GM18519 (cell line): ENCODE results near the gene KCNIP4.

Experiments
- ATAC-seq: cut with Tn5 transposase; IDR thresholded peaks from one replicate; pipeline ENCODE4 v1.9.1; 2021; ENCODE audit warnings: mild to moderate bottlenecking, moderate library complexity; ENCODE audit not compliant: unreplicated experiment, low FRiP score

The KCNIP4 gene

GRCh38 chr4:21769404-21770147, 179.0 kb downstream of the KCNIP4 start:
- no peak for ATAC-seq

GRCh38 chr4:21768349-21769310, 179.9 kb downstream of the KCNIP4 start:
- peak; percentile 60 for ATAC-seq

DNA sequence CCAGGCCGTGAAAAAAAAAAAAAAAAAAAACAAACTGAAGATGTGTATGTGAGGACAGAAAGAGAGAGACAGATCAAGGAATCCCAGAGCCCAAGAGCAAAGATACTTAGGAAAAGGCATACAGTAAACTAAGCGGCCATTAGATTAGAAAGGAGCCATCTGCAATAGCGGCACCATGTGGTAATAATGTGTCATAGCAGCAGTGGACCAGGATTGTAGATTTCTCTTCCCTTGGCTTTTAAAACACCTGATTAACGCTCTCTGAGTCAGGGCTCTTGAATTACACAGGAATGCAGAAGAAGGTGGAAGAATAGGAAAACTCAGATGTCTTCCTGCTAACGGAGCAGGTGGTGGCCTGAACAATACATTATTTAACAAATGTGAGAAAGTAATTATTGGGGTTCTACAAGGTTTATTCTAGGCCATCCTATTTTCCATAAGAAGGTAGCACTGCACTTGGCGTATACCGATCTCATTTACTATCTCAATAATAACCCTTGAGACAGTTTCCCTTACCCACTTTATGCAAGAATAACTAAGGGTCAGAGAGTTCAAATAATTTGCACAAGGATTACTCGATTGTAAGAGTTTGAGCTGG, 182.7 kb downstream of the KCNIP4 start:
- ATAC-seq: peak; percentile 61

DNA sequence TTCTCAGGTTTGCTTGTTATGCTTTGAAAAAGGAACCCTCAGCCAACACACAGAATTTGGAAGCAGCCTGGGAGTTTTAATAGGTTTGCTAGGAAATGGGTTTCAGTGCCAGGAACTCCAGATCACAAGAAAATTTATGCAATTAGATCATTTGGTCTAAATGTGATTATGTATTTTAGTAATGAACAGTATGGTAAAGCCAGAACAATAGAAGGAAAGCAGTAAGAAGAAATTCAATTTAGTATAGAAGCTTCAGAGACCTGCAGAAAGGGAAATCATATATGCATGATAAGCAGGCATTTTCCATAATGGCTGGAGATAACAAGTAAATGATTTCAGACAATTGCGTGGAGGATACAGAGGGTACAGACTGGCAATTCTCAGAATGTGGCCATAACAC, 184.7 kb downstream of the KCNIP4 start:
- no peak for ATAC-seq

DNA sequence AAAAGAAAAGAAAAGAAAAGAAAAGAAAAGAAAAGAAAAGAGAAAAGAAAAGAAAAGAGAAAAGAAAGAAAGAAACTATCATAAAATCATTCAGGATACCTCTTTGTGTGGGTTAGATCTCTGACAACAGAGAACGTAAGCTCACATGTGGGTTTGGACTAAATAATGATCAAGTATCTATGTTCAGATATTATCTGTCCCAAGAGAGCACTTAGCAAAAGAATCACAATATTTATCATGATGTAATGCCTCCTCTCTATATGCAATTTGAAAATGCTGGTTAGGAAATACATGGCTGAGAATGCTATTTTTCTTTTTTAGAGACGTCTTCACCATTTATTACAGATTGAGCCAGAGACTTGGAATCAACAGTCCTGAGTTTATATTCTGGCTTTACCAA, 191.3 kb downstream of the KCNIP4 start:
- no peak for ATAC-seq

GRCh38 chr4:21753084-21753760, 195.3 kb downstream of the KCNIP4 start:
- ATAC-seq: no peak

GRCh38 chr4:21752616-21753015, 196.0 kb downstream of the KCNIP4 start:
- no peak for ATAC-seq

DNA sequence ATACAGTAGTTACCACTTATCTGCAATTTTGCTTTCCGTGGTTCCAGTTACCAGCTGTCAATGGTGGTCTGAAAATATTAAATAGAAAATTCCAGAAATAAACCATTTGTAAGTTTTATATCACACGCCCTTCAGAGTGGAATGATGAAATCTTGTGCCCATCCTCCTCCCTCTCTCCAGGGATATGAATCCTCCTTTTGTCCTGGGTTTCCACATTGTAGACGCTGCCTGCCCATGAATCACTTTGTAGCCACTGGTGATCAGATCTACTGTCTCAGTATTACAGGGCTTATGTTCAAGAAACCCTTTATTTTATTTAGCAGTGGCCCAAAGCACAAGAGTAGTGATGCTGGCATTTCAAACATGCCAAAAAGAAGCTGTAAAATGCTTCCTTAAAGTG, 198.6 kb downstream of the KCNIP4 start:
- no peak for ATAC-seq

- no peak for ATAC-seq
These were observed 199.2 kb downstream of the KCNIP4 start for GRCh38 chr4:21749412-21749811.

DNA sequence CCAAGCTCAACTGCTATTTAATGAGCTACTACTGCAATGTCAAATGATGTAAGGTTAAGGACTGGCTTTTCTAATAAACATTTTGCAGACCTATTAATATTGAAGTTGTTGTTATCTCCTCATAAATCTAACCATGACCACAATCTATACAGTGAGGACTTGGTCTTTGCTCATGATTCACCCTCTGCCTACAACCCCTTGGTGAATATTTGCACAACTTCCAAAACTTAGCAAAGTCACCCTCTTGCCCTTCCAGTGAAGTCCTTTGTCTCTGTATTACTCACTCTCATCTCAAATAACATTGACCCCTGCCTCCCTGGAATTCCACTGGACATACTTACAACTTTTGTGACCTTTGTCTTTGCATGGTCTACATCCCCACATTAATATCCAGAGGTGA, 204.5 kb downstream of the KCNIP4 start:
- ATAC-seq: no peak

- ATAC-seq: no peak
These were observed 206.2 kb downstream of the KCNIP4 start for GRCh38 chr4:21742326-21742725.

DNA sequence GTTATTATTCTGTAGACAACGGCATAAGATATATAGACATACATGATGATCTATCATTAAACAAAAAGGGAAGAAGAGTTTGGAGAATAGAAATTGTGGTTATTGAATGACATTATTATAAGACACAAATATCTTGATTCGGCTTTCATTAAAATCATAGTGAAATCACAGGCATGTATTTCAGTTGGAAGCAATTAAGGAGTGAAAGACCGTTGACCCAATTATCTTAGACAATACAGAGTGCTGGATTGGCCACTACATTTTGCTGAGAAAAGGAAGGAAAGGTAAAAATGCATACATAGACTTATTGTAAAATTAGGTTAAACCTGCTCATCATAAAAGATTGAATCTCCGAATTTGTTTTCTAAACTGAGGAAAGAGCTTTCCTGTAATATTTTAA, 209.8 kb downstream of the KCNIP4 start:
- ATAC-seq: no peak

DNA sequence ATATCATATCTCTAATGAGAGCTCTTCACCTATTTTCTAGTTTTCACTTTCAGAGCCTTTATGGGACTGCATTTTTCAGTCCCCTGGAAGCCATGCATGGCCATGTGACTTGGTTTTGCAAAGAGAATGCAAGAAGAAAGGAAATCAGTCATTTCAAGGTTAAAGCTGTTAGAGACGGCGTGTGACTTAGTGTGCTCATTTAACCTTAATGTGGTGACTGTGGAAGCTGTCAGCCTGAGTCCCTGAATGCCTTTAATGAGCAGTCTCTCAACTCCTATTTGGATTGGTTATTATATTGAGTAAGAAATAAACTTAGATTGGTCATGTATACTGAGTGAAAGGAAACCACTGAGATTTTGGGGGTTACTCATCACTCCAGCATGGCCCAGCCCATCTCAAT, 212.7 kb downstream of the KCNIP4 start:
- ATAC-seq: no peak

GRCh38 chr4:21733894-21734630, 214.5 kb downstream of the KCNIP4 start:
- no peak for ATAC-seq

DNA sequence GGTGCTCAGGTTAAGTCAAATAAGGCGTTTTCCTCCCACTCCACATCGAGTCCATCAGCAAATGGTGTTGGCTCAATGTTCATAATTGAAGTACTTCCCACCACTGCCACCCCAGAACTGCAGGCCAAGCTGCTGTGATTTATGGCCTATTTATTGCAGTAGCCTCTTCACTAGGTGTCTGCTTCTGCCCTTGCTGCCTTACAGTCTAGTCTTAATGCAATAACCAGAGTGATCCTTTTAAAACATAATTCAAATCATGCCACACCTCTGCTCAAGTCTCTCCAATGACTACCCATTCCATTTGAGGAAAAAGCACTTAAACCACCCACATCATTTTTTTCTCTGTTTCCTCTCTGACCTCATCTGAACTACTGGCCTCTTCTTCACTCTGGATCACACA, 220.3 kb downstream of the KCNIP4 start:
- ATAC-seq: no peak

GRCh38 chr4:21726255-21726815, 222.2 kb downstream of the KCNIP4 start:
- no peak for ATAC-seq

- no peak for ATAC-seq
These were observed 226.3 kb downstream of the KCNIP4 start for GRCh38 chr4:21722157-21722839.

GRCh38 chr4:21716531-21716930, 232.0 kb downstream of the KCNIP4 start:
- ATAC-seq: no peak

- ATAC-seq: no peak
These were observed 238.3 kb downstream of the KCNIP4 start for GRCh38 chr4:21710179-21710835.
